GM18870 (cell line): ENCODE measurements around the gene CEP72.

Source experiments
- ATAC-seq: cut with Tn5 transposase; IDR thresholded peaks from one replicate; pipeline ENCODE4 v1.9.1; 2021; ENCODE audit warnings: moderate library complexity; ENCODE audit not compliant: unreplicated experiment

The CEP72 gene

DNA sequence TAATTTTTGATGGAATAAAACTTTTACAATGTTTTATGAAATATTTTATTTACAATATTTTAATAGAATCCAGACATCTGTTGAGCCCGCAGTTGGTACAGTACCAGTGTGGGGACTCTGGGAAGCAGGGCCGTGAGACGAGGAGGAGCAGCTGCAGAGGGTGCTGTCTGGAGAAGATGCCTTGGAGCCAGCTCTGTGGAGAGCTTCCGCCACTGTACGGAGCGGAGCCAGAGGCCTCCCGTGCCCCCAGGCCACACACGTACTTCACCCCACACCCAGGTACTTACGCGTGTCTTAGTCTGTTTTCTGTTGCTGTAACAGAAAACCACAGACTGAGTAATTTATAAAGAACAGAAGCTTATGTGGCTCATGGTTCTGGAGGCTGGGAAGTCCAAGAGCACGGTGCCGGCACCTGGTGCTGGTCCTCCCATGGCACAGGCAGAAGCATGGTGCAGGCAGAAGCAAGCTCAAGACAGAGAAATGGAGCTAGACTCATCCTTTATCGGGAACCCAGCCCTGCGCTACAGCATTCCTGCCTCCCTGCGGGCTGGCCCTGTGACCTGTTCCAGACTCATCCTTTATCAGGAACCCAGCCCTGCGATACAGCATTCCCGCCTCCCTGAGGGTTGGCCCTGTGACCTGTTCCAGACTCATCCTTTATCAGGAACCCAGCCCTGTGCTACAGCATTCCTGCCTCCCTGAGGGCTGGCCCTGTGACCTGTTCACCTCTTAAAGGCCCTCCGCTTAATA is 23.3 kb downstream of the CEP72 start:
- no peak for ATAC-seq

DNA sequence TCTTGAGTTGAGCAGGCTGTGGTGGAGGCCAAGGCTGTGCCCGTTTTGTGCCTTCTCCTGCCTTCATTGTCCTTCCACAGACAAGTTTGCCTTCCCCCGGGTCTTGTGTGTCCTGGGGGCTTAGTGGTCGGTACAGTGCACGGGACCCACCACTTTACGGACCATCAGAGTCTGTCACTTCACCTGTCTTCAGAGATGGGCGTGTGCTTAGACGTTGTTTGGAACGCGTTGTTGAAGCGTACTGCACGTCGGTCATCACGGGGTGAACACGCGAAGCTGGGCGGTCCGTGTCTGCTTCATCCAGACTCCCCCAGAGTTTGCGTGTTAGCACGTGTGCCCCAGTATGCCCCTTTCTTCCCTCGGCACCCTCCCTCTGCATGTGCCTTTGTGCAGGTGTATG is 24.8 kb downstream of the CEP72 start:
- ATAC-seq, result no peak

DNA sequence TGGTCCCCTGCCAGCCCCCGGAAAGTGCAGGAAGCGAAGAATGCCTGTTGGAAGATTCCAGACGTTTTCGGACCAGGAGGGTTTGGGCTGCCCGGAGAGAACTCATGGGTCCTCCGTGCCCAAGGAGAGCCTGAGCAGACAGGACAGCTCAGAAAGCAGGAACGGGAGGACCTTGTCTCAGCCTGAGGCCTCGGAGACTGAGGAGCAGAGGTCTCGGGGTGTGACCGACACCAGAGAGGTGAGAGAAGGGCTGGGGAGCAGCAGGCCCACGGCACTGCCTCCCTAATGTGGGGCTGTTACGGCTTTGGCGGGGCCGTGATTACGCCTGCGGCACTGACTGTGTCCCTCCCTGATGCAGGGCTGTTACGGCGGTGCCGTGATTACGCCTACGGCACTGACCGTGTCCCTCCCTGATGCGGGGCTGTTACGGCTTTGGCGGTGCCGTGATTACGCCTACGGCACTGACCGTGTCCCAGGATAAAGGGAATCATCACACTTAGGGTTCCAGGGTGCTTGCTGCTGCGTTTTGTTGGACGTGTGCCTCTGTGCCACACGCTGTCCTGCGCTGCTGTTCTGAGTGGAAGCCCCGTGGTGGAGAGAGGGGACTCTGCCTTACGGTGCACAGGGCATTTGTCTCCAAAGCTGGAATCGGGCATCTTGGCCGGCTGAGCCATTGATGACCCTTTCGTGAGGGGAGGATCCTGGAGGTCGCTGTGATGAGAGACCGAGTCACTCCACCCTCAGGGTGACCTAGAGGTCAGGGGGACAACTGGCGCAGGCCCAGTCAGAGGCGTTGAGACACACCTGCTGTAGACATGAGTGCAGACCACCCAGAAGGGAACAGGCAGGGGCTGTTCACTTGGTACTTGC is 25.7 kb downstream of the CEP72 start:
- no peak for ATAC-seq

GRCh38 chr5:638501-639252 is 26.5 kb downstream of the CEP72 start:
- ATAC-seq, result no peak

- ATAC-seq, result no peak
Observed at GRCh38 chr5:639253-639530, 27.1 kb downstream of the CEP72 start.

DNA sequence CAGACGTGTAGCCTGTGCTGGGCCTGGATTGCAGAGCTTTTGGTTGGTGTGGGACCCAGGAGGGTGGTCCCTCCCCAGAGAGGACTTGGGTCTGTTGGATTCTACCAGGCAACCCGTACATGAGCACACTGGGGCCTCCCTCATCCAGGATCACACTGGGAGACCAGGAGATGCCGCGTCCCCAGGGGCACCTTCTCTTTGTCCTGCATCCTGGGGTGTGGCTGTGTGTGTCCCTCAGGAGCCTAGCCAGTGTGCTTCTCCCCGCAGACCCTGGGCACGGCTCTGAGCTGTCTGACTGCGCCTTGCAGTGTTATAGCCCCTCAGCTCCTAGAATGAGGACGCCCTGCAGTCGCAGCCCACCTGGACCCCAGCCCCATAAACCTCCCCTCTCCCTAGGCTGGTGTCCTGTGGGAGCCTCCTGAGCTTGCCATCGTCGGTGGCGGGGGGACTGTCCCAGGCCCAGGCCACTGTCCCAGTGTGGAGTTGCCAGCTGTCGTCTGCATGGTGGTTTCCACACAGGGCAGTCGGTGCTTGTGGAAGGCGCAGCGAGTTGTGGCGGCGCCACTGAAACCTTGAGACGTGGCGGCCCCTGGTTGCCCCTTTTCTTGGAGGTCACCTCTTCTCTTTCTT is 27.6 kb downstream of the CEP72 start:
- ATAC-seq, result no peak

DNA sequence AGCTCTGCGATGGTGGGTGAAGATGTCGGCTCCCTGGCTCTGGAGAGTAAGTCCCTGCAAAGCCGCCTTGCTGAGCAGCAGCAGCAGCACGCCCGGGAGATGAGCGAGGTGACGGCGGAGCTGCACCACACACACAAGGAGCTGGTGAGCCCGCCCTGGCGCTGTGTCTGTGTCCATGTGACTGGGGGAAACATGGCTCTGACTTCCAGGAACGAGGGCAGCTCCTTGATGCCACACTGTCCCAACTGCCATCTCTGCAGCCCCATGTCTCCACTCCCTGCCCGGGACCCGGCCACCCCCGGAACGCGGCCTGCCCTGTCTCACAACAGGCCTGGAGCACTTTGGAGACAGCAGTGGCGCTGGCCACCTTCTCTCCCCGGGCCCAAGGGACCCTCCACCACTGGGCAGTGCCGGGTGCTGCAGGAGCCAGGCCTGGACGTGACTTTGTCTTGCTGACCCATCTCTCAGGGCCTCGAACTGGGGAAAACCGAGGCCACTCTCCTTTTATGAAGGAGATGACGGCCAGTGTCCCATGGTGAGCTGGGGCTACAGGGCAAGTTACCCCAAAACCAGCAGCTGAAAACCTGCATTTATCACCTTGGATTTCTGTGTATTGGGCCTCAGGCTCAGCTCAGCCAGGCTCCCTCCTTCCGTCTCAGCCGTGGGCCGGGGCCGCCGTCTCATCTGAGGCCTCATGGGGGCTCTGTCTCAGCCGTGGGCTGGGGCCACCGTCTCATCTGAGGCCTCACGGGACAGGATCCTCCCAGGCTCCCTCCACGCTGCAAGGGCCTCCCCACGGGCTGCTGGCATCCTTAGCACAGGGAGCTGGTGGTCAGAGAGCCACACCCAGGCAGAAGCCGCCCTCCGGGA is 28.6 kb downstream of the CEP72 start:
- no peak for ATAC-seq

DNA sequence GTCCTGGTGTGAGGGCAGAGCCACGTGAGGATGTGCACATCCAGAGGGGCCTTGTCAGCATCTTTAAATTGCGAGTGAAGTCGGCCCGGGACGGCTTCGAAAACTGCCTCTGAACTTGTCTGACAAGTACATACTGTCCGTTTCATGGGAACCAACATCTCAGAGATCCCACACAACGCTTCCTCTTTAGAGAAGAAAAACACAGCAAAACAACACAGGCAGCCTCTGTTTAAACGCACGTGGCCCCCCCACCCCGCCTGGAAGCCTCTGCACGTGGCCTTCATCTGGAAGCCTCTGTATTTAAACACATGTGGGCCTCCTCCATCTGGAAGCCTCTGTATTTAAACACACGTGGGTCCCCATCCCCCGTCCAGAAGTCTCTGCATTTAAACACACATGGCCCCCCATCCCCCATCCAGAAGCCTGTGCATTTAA is 29.2 kb downstream of the CEP72 start:
- no peak for ATAC-seq

DNA sequence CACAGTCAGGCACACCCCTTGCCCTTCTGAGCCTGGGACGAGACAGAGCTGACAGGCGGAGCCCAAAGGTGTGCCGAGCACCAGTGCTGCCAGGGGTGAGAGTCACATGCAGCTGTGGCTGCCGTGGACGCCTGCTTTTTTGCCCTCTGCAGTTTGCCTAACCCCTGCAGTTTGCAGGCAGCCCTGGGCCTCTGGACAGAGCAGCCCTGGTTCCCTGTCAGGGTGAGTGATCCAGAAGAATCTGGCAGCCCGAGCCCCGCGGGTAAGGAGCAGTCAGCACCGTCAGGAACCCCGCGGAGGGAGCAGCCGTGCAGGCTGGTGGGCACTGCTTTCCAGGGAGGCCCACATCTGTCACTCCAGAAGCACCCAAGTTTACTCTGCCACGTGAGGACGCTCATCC is 30.3 kb downstream of the CEP72 start:
- no peak for ATAC-seq

DNA sequence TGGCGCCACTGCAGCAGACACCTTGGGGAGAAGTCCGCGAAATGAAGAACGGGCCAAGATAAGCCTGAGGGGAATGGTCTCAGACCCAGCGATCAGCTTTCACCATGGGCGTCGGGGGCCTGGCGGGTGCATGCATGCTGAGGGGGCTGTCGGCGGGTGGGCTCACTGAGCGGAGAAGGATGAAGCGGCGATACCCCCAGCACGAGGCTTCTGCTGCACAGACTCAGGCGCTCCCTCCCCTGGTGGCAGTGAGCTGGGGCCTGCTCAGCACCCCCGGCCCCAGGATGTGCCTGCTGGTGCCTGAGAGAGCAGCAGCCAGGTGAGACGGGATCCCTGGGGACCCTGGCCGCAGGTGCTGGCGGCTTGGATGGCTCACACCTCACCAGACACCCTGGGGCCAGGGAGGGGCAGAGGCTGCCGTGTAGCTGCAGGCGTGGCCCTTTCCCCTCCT is 31.2 kb downstream of the CEP72 start:
- no peak for ATAC-seq

DNA sequence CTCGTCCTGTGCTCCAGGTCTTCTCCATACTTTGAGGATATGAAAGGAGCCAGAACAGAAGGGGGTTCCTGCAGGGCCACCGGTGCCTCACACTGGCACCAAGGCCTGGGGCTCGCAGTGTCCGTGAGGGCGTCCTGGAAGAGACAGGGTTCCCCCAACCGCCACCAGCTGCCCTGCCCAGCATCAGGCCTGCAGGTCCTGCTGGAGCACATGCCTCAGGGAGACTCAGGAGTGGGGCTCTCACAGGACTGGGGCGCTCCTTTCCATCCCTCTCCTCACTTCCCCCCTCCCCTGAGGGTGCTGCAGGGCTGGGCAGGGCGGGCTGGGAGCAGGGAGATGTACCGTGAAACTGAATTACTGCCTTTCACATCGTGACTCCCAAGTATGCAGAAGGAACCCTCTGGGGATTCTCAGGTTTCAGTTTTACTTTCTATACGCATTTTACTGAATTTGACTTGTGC is 31.7 kb downstream of the CEP72 start:
- ATAC-seq, result peak; percentile 78

DNA sequence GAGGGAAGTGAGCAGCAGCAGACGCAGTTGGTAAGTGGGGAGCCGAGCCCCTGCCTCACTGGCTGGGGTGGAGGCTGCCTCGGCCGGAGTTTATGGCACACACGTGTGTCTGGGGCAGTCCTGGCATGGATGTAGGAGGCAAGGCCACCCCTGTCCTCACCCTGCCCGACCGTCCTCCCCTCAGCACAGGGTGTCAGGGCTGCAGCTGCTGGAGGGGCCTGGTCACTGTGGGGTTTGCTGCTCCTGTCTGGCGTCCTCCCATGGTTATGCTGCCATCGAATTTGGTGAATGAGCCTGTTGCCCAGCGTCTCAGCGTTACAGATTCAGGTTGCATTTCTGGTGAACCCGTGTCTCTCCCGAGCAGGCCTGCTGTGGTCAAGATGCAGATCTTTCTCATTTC is 32.4 kb downstream of the CEP72 start:
- ATAC-seq, result no peak

DNA sequence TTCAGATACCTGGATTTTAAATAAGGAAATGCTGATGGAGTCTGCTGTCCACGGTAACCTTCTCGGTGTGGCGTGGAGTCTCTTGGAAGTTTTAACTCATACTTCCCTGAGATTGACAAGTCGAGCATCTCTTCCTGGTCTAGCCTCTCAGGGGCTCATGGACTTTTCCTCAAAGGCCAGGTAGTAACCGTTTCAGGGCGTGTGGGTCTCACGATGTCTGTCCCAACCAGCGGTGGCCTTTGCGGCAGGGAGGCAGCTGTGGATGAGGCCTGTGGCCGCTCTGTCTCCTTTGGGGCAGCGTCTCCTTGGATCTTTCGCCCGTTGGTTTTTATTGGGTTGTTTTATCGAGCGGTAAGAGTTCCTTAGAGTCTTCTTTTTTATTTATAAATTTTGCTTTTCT is 32.8 kb downstream of the CEP72 start:
- ATAC-seq, result no peak

- no peak for ATAC-seq
Observed at GRCh38 chr5:645421-645820, 33.3 kb downstream of the CEP72 start.

DNA sequence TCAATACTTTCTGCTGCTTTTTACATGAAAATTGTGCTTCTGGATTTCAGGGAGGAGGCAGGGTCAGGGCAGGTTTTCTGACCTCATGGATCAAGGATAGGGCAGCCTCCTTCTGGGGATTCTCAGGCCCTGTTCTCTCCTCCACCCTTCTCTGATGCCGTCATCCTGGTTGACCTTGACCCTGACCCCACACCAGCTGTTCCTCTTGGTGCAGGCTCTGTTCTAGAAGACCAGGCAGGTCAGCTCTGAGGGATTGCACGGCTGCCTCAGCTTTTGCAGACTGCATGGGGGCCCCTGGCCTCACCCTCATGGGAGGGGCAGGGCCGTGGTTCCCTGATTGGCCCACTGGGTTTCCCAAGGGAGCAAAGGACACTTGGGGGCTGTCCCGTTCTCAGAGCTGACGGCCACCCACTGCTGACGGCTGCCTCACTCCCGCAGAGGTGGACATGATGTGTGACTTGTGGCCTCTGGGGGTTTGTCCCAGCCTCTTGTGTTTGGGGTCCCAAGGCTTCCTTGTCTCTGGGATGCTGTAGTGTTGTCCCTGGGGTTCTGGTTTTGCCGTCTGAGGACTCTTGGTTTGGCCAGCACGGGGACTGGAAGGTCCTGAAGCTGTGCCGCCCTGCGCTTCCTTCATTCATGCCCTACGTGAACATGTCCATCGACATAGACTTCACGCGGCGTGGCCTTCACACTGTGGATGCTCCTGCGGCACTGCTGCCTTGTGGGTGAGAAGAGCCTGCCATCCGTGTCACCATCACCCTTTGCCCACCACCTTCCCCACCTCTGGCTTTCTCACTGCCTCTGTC is 34.5 kb downstream of the CEP72 start:
- ATAC-seq, result no peak

GRCh38 chr5:647311-647710 is 35.2 kb downstream of the CEP72 start:
- no peak for ATAC-seq

DNA sequence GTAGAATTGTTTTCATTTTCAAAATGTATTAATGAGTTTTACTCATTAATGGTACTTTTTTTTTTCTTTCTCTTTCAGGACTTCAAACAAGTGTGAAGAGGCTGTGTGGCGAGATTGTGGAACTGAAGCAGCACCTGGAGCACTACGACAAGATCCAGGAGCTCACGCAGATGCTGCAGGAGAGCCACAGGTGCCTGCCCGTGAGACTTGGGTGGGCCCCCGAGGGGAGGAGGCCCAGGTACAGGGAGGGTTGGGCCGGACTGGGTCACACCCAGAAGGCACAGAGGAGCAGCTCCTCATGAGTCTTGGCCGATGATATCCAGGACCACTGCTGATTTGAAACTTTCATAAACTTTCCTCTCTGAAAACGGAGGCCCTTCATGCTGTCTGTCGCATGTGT is 35.6 kb downstream of the CEP72 start:
- ATAC-seq, result no peak

DNA sequence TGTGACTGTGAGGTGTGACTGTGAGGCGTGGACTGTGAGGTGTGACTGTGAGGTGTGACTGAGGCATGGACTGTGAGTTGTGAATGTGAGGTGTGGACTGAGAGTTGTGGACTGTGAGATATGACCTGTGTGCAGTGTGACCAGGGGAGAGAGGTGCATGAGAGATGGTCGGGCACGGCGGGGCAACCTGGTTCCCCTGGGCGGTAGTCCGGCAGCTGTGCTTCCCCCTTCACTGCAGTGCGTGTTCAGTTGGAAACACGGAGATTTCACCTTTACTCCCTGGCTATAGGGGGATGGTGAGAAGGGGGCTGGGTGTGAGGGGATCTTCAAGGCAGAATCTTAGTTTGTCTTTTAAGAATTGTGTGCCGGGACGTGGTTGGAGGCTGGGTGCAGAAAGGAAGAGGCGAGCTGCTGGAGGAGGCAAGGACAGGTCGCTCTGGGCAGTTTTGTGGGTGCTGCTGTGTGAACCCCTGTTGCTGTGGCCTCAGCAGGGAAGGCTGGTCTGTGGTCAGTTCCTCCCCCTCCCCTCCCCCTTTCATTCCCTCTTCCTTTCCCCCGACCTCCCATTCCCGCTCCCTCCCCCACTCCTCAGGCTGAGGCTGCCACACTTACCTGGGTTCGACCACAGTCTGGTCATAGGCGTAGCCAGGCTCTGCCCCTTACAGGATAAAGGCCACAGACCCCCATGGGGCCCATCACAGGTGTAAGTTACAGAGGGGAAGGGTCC is 39.3 kb downstream of the CEP72 start:
- ATAC-seq, result no peak

DNA sequence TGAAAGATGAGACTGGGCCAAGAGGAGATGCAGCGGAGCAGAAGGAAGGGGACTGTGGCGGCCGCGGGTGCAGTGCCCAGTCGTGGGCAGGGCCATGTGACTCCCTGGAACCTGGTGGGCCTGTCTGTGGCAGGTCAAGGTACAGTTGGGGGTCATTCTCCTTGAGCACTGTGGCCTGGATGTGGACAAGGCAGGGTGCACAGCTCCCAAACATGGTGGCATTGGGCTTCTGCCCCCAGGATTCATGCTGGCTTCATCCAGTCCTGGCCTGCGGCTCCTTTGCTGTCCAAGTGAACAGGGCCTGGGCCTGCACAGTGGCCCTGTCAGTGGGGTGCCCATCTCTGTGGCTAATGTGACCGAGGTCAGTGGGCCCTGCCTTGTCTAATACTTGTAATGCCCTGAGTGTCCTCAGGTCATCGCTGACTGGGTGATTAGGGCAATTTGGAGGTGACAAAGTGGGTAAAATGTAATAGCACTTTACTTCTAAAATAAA is 39.9 kb downstream of the CEP72 start:
- no peak for ATAC-seq
